C4-2B (cell line): ENCODE measurements around the gene MKKS.

Source experiments
- ZFX ChIP-seq: fragments of 450-650 bp; IDR thresholded peaks from 2 replicates; pipeline ENCODE4 v1.6.1; 2017
- TF ChIP-seq, protein P1 (sequence below): fragments of 450-650 bp; conservative IDR thresholded peaks from 2 replicates; pipeline ENCODE4 v1.5.1; 2017; ENCODE audit warnings: mild to moderate bottlenecking

- TF ChIP-seq, protein P1, sequence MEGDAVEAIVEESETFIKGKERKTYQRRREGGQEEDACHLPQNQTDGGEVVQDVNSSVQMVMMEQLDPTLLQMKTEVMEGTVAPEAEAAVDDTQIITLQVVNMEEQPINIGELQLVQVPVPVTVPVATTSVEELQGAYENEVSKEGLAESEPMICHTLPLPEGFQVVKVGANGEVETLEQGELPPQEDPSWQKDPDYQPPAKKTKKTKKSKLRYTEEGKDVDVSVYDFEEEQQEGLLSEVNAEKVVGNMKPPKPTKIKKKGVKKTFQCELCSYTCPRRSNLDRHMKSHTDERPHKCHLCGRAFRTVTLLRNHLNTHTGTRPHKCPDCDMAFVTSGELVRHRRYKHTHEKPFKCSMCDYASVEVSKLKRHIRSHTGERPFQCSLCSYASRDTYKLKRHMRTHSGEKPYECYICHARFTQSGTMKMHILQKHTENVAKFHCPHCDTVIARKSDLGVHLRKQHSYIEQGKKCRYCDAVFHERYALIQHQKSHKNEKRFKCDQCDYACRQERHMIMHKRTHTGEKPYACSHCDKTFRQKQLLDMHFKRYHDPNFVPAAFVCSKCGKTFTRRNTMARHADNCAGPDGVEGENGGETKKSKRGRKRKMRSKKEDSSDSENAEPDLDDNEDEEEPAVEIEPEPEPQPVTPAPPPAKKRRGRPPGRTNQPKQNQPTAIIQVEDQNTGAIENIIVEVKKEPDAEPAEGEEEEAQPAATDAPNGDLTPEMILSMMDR, result no peak
- no peak for TF ChIP-seq ZFX
These were observed 15.2 kb upstream of the MKKS start for GRCh38 chr20:10449270-10449669.
